HG02840 (cell line): ENCODE results near the gene PRKCB.
"Not testable (repeated sequence)": the region's sequence is repeated elsewhere in the genome, so short reads cannot be mapped to it uniquely, and the experiment has no call there.

Experiments
- ATAC-seq: cut with Tn5 transposase; IDR thresholded peaks from one replicate; pipeline ENCODE4 v1.9.1; 2021; ENCODE audit warnings: mild to moderate bottlenecking, moderate library complexity, moderate number of reproducible peaks; ENCODE audit not compliant: unreplicated experiment, low FRiP score

The PRKCB gene

GRCh38 chr16:23931199-23931598, 95.4 kb downstream of the PRKCB start:
- ATAC-seq: no peak

GRCh38 chr16:23933650-23934049, 97.9 kb downstream of the PRKCB start:
- not testable (repeated sequence) for ATAC-seq

GRCh38 chr16:23934610-23935236, 98.9 kb downstream of the PRKCB start:
- no peak for ATAC-seq

- no peak for ATAC-seq
Measured at GRCh38 chr16:23940111-23940510, 104.3 kb downstream of the PRKCB start.

GRCh38 chr16:23941025-23941424, 105.2 kb downstream of the PRKCB start:
- ATAC-seq: no peak

- no peak for ATAC-seq
Measured at GRCh38 chr16:23941963-23942564, 106.3 kb downstream of the PRKCB start.

GRCh38 chr16:23943604-23944003, 107.8 kb downstream of the PRKCB start:
- no peak for ATAC-seq

- no peak for ATAC-seq
Measured at GRCh38 chr16:23944381-23944780, 108.6 kb downstream of the PRKCB start.

GRCh38 chr16:23945243-23945642, 109.5 kb downstream of the PRKCB start:
- no peak for ATAC-seq

- no peak for ATAC-seq
Measured at GRCh38 chr16:23947838-23948237, 112.1 kb downstream of the PRKCB start.

- no peak for ATAC-seq
Measured at GRCh38 chr16:23948949-23949411, 113.2 kb downstream of the PRKCB start.

- ATAC-seq: no peak
Measured at GRCh38 chr16:23949630-23950290, 114.0 kb downstream of the PRKCB start.

GRCh38 chr16:23950291-23950894, 114.6 kb downstream of the PRKCB start:
- no peak for ATAC-seq

- ATAC-seq: no peak
Measured at GRCh38 chr16:23950898-23951297, 115.1 kb downstream of the PRKCB start.

GRCh38 chr16:23952128-23952970, 116.6 kb downstream of the PRKCB start:
- ATAC-seq: no peak

GRCh38 chr16:23952971-23953300, 117.2 kb downstream of the PRKCB start:
- ATAC-seq: no peak

GRCh38 chr16:23953476-23953875, 117.7 kb downstream of the PRKCB start:
- no peak for ATAC-seq

- ATAC-seq: no peak
Measured at GRCh38 chr16:23955088-23955487, 119.3 kb downstream of the PRKCB start.

- no peak for ATAC-seq
Measured at GRCh38 chr16:23957287-23957686, 121.5 kb downstream of the PRKCB start.

- ATAC-seq: no peak
Measured at GRCh38 chr16:23959072-23959751, 123.4 kb downstream of the PRKCB start.
